CD4-positive, alpha-beta T cell treated with Interleukin-4 for 4 hours (primary cell): ENCODE data around the gene KRT6B.

Experiments used
- DNase-seq: peaks from one replicate; pipeline ENCODE4 v3.0.0-alpha.2; 2020

KRT6B gene

DNA sequence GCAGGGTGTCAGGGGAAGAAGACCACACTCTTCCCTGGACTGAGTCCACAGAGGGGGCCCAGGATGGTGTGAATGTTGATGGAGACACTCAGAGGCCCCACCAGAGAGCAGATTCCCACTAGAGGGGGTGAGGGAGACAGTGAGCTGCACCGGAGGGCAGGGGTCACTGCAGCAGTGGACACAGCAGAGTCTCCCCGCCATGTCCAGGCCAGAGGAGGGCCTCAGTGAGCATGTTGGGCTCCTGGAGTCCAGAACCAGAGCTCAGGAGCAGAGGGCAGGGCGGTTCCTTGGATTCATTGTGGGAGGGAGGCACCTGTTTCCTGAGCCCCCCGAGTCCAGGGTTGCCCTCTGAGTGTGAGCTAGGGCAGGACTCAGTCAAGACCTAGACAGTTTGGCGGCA, 44.0 kb downstream of the KRT6B start:
- DNase-seq: no peak

DNA sequence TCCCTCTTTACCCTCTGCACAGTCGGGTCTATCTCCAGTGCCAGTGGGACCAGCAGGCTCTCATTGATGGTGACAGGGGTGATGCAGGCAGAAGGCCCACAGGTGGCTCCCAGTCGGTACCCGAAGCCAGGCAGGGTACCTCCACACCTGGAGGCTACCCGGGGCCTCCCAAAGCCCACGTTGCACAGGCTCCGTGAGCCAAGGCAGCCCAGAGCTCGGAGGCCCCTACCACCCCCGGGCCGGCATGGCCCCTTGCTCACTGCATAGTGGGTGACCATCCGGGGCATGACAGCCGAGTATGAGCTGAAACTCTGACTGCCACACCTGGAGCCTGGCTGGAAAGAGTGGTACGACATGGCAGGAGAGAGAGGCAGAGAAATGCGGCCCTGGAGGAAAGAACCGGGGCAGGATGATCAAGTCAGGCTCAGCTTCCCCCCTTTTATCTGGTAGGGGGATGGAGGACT, 46.0 kb downstream of the KRT6B start, which contains the start of gene KRT82:
Gene KRT82 (minus strand): TSS at position 414 of the 464 bp plus-strand sequence. CDS start 58 bp downstream, at position 356.
- no peak for DNase-seq

DNA sequence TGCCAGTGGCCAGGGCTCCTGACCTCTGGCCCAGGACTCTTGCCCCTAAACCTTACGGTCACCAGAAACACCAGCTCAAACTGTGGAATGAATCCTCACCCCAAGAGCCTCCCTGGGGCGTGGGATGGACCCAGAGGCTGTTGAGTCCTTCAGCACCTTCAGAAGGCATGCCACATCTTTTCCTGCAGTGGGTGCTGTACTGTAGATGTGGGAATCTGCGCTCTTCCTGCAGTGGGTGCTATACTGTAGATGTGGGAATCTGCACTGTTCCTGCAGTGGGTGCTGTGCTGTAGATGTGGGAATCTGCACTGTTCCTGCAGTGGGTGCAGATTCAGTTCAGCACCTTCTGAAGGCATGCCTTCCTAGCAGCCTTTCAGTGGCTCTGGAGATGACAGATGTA, 47.0 kb downstream of the KRT6B start:
- DNase-seq: no peak

GRCh38 chr12:52403561-52403960, 48.4 kb downstream of the KRT6B start:
- DNase-seq: no peak

GRCh38 chr12:52402873-52403540, 48.9 kb downstream of the KRT6B start:
- DNase-seq: no peak

GRCh38 chr12:52402377-52402776, 49.6 kb downstream of the KRT6B start:
- no peak for DNase-seq

- DNase-seq: no peak
Measured at GRCh38 chr12:52401926-52402325, 50.0 kb downstream of the KRT6B start.

DNA sequence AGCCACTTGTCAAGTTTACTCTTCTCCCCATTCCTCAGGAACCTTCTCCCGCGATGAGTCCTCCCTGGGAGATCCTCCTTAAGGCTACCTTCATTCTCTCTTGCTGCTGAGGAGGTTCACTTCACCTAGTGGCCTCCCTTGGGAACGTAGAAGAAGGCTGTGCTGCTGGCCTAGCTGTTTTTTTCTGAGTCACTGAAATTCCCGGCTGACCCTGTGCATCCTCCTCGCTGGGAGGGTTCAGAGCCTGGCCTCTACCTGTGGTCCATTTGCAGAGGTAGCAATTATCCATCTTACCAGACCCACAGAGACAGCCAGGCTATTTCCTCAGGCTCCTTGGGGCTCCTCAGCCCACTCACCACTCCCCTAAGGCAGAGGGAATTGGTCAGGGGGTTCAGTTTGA, 50.4 kb downstream of the KRT6B start:
- no peak for DNase-seq

DNA sequence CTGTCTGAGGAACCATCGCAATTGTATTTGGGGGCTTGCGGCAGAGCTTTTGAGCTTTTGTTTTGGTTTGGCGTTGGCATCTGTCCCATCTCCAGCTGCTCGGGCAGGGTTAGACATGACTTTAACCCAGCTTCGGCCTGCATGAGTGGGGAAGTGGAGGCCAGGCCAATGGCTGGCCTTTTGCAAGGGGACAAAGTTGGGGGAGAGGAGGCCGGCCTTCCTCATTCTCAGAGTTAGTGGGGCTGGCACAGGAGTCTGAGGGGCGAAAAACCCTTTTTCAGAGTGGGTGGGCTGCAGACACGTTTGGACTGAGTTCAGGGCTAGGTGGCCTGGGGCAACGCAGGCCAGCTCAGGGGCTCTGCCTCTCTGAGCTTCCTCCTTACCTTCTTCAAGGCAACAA, 51.0 kb downstream of the KRT6B start:
- no peak for DNase-seq

DNA sequence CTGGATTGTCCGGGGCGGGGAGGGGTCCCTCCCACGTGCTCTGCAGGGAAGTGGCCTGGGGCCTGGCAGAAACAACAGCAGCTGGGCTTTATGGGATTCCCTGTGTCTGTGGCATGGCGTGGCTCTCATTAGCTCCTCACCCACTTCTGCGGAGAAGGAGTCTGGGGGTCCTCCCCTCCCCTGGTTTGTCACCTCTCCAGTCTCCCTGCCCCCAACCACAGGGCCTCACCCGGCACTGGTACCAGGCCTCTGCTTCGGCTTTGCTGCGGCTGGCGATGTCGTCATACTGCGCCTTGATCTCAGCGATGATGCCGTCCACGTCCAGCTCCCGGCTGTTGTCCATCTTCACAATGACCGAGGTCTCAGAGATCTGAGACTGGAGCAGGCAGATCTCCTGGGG, 52.2 kb downstream of the KRT6B start:
- DNase-seq: no peak

DNA sequence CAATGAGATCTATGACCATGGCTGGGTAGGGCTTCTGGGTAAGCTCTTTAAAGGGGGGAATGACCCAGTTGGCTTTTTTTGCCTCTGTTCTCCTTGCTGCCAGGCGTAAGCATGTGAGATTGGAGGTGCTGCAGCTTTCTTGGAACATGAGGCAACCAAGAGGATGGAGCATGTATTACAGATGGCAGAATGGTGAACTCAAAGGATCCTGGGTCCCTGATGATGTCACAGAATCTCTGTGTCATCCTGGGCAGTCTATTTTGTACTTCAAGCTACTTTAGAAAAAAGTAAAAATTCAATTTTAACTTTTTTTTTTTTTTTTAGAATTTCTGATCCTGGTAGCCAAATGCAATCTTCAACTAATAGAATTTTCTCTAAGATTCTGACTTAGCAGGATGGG, 53.8 kb downstream of the KRT6B start:
- no peak for DNase-seq

GRCh38 chr12:52396656-52397055, 55.3 kb downstream of the KRT6B start:
- no peak for DNase-seq
